K562 (cell line): Measurements from ENCODE around the gene IARS2.

Experiments used
- ATF7 ChIP-seq: fragments of 450-650 bp; IDR thresholded peaks from 2 replicates; pipeline ENCODE4 v1.7.1; 2014; ENCODE audit warnings: mild to moderate bottlenecking, moderate library complexity
- EZH2 ChIP-seq: IDR thresholded peaks from 2 replicates; pipeline ENCODE4 v1.6.1; 2012; ENCODE audit warnings: low read depth, mild to moderate bottlenecking, inconsistent platforms, low read length, borderline replicate concordance
- ILK ChIP-seq: fragments of 450-650 bp; IDR thresholded peaks from 2 replicates; pipeline ENCODE4 v1.6.1; 2016; ENCODE audit warnings: missing genetic modification characterization, low read depth, mild to moderate bottlenecking, missing compliant biosample characterization, moderate library complexity, borderline replicate concordance
- NFE2L1 ChIP-seq: fragments of 450-650 bp; IDR thresholded peaks from 2 replicates; pipeline ENCODE4 v1.6.1; 2016; ENCODE audit warnings: missing genetic modification characterization, low read depth, mild to moderate bottlenecking, missing compliant biosample characterization, moderate library complexity, borderline replicate concordance
- PHF21A ChIP-seq: fragments of 450-650 bp; IDR thresholded peaks from 2 replicates; pipeline ENCODE4 v1.6.1; 2017; ENCODE audit warnings: low read depth, borderline replicate concordance
- RAD21 ChIP-seq, 2 experiments: fragments of 250-450 bp in 1 of 2; fragments of 450-650 bp in 1 of 2; sonication (Bioruptor Pico) in 1 of 2; formaldehyde crosslinking in 1 of 2; IDR thresholded peaks in 1 of 2; conservative IDR thresholded peaks in 1 of 2; 2 replicates each; pipeline versions ENCODE4 v1.4.0 to v1.8.0; 2020 to 2022; ENCODE audit warnings: mild to moderate bottlenecking in 2 of 2, moderate library complexity in 1 of 2
- RBBP5 ChIP-seq: fragments of 200-600 bp; sonication (generic); IDR thresholded peaks from 2 replicates; pipeline ENCODE4 v1.6.1; 2012; ENCODE audit warnings: borderline replicate concordance, mild to moderate bottlenecking, low read length, control low read depth, inconsistent platforms; ENCODE audit not compliant: insufficient read depth, poor library complexity, severe bottlenecking
- REST ChIP-seq, 2 experiments: fragments of 450-650 bp; formaldehyde crosslinking in 1 of 2; IDR thresholded peaks; 2 replicates each; pipeline versions ENCODE4 v1.4.0 to v1.6.1; 2014 to 2020; ENCODE audit warnings: mild to moderate bottlenecking in 2 of 2, borderline replicate concordance in 1 of 2, low read depth in 1 of 2
- SMC3 ChIP-seq: conservative IDR thresholded peaks from 2 replicates; pipeline ENCODE4 v1.6.1; 2011; ENCODE audit warnings: low read depth, low read length, improper control_type of control experiment; ENCODE audit not compliant: insufficient read depth
- ZNF224 ChIP-seq: sonication (generic); formaldehyde crosslinking; IDR thresholded peaks from 2 replicates; pipeline ENCODE4 v1.8.0; 2022; ENCODE audit warnings: mild to moderate bottlenecking, missing genetic modification reagents
- ZNF644 ChIP-seq: fragments of 200-800 bp; sonication (Bioruptor generic); IDR thresholded peaks from 2 replicates; pipeline ENCODE4 v1.6.1; 2016; ENCODE audit warnings: low read depth, missing genetic modification characterization, missing compliant biosample characterization

- no peak for TF ChIP-seq EZH2
- TF ChIP-seq RAD21 (CRISPR knock-in tag; conservative IDR thresholded peaks at IDR 0.05 in 1 of 2, IDR thresholded peaks at IDR 0.05 in 1 of 2): no peak
- TF ChIP-seq ATF7: no peak
- TF ChIP-seq ILK: no peak
- TF ChIP-seq ZNF644 (tag): no peak
- TF ChIP-seq ZNF224 (CRISPR knock-in tag): no peak
- TF ChIP-seq NFE2L1 (tag): no peak
- no peak for TF ChIP-seq RBBP5
- no peak for TF ChIP-seq REST (IDR thresholded peaks at IDR 0.05; ENCODE audit: borderline replicate concordance)
- TF ChIP-seq REST (CRISPR knock-in tag; IDR thresholded peaks at IDR 0.05; ENCODE audit: low read depth): no peak
- TF ChIP-seq SMC3: no peak
- no peak for TF ChIP-seq PHF21A
These were observed 94.6 kb downstream of the IARS2 start for GRCh38 chr1:220188538-220188937.
